ENCODE results near the gene CCDC191. TPM values are rescaled to one million over a fixed set of nuclear protein-coding genes. Genes with fewer than 3 reads are reported as not detected.

CCDC191 gene
- total RNA-seq, 1 donor from 2014 or later = 1.6 TPM

DNA sequence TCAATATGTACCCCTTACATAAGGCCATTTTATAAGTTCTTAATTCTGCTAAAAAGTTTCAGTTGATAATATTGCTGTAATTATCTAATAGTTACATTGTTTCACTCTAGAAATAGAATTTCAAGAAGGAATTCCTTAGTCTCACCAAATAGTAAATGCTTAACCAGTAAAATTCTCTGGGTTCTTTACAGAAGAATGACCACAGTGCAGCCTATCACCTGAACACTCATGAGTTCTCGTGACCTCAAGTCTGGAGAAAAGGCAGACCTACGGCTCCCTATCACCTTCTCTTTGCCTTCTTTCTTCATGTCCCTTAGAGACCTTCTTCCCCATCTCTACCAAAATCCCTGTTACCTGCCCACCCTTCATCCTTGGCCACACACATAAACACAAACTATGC lies 30.9 kb downstream of the CCDC191 start:
- no peaks in the 10 kb centered on the region for H3K27me3 ChIP-seq (ENCODE audit: control insufficient read depth in 3 of 3, insufficient read depth in 3 of 3, low read length in 3 of 3)
- H3K4me3 ChIP-seq (ENCODE audit: low read length in 3 of 3) = no peak overlapping the region
- no peak overlapping the region for H3K27ac ChIP-seq (ENCODE audit: low read depth, low read length)
- no peaks in the 10 kb centered on the region for H3K4me1 ChIP-seq (ENCODE audit: control insufficient read depth in 3 of 3, insufficient read depth in 3 of 3, low read length in 3 of 3)
- no peaks in the 10 kb centered on the region for H3K36me3 ChIP-seq (ENCODE audit: control insufficient read depth in 3 of 3, insufficient read depth in 3 of 3, low read length in 3 of 3)
- H3K9ac ChIP-seq (ENCODE audit: low read depth in 1 of 3, low read length in 3 of 3) = no peak overlapping the region
- no peaks in the 10 kb centered on the region for H3K9me3 ChIP-seq (ENCODE audit: control insufficient read depth in 3 of 3, low read length in 3 of 3)

DNA sequence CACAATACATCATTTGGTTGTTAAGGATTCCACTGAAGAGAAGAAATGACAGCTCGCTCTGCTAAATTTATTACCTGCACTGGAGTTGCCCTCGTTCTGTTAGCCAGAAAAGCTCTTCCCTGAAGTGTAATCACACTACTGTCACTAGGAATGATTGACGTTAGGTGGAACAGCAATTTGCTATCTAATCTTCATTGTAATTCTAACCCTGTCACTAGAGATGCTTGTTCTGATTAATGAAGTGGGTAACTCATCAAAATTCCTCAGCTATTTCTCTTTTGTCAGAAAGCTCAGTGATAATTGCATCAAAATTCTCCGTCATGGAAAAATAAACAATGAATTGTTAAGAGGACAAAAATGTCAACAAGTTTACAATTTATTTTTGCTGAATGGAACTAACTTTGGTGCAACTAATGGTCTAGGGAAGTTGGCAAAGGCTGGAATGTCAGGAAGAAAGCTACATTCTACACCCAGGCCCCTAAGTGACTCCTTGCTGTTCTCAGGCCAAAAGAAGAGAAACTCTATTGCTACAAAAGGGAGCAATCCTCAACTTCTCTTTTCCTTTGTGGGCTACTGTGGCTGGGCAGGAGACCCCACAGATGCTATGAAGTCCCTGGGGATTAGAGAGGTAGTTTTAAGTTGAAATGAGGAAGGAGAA lies 34.1 kb downstream of the CCDC191 start:
- no peak overlapping the region for H3K9ac ChIP-seq (ENCODE audit: low read depth in 1 of 3, low read length in 3 of 3)

DNA sequence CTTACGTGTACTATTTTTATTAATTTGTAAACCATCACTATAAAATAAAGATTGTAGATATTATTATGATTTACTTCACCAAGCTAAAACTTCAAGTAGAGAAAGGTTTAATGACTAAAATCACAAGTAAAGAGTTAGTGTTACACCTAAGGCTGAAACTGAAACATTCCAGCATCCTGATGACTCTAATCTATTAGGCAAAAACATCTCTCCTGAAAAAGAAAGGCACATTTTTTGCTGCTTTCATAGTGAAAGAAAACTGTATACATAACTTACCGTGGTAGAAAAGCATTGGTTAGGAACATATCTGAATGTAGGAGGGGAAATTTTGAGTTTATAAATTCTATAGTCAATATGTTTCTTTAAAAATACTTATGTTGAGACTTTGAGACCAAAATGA lies 35.4 kb downstream of the CCDC191 start:
- no peaks in the 10 kb centered on the region for H3K9me3 ChIP-seq (ENCODE audit: control insufficient read depth in 3 of 3, low read length in 3 of 3)
- no peaks in the 10 kb centered on the region for H3K36me3 ChIP-seq (ENCODE audit: control insufficient read depth in 3 of 3, insufficient read depth in 3 of 3, low read length in 3 of 3)
- no peak overlapping the region for H3K27ac ChIP-seq (ENCODE audit: low read depth, low read length)
- no peaks in the 10 kb centered on the region for H3K27me3 ChIP-seq (ENCODE audit: control insufficient read depth in 3 of 3, insufficient read depth in 3 of 3, low read length in 3 of 3)
- no peaks in the 10 kb centered on the region for H3K4me1 ChIP-seq (ENCODE audit: control insufficient read depth in 3 of 3, insufficient read depth in 3 of 3, low read length in 3 of 3)
- H3K9ac ChIP-seq (ENCODE audit: low read depth in 1 of 3, low read length in 3 of 3) = no peak overlapping the region
- H3K4me3 ChIP-seq (ENCODE audit: low read length in 3 of 3) = no peak overlapping the region

More for the DNA sequence above, 34.1 kb downstream of the CCDC191 start:
- H3K4me1 ChIP-seq (ENCODE audit: control insufficient read depth in 3 of 3, insufficient read depth in 3 of 3, low read length in 3 of 3) = no peaks in the 10 kb centered on the region
- no peaks in the 10 kb centered on the region for H3K9me3 ChIP-seq (ENCODE audit: control insufficient read depth in 3 of 3, low read length in 3 of 3)
- no peak overlapping the region for H3K4me3 ChIP-seq (ENCODE audit: low read length in 3 of 3)
- no peaks in the 10 kb centered on the region for H3K36me3 ChIP-seq (ENCODE audit: control insufficient read depth in 3 of 3, insufficient read depth in 3 of 3, low read length in 3 of 3)
- no peaks in the 10 kb centered on the region for H3K27me3 ChIP-seq (ENCODE audit: control insufficient read depth in 3 of 3, insufficient read depth in 3 of 3, low read length in 3 of 3)
- no peak overlapping the region for H3K27ac ChIP-seq (ENCODE audit: low read depth, low read length)

DNA sequence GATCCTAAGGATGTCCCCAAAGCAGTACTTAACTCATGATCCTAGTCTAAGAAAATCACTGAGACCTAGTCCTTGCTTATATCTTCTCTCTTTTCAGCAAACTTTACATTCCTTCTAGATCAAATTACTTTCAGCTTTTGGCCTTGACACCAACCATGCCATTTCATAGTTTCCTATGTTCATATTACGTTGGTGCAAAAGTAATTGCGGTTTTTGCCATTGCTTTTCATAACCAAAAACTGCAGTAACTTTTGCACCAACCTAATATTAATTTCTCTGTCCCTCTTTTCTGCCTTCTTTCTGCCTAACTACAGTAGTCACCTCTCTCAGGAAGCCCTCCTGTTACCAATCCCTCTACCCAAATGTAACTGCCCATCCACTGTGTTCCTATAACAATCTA lies 36.8 kb downstream of the CCDC191 start:
- H3K4me1 ChIP-seq (ENCODE audit: control insufficient read depth in 3 of 3, insufficient read depth in 3 of 3, low read length in 3 of 3) = no peaks in the 10 kb centered on the region

DNA sequence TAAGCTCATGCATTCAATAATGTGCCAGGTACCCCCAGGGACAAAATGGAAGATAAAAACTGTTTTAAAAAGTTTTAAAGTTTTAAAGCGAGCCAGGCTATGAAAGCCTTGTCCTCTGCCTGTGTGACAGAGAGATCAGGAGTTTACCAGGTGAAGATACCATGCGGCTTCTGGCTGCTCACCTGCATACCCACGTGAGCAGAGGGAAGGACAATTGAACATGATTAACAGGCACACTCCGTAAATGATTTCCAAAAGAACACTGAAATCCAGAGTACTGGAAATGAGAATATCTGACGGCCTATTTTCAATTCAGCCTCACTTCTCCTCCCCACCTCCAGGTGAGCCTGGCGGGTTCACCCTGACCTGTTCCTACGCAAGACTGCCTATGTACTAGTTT lies 42.1 kb downstream of the CCDC191 start:
- Histone ChIP-seq H3K27ac (ENCODE audit: low read depth, low read length) (no peak overlapping the region), H3K27me3 (ENCODE audit: control insufficient read depth in 3 of 3, insufficient read depth in 3 of 3, low read length in 3 of 3) (no peaks in the 10 kb centered on the region), H3K4me3 (ENCODE audit: low read length in 3 of 3) (no peak overlapping the region), H3K36me3 (ENCODE audit: control insufficient read depth in 3 of 3, insufficient read depth in 3 of 3, low read length in 3 of 3) (peaks cover 0 to 4% (median 0%) of the 10 kb centered on the region in 3 donors), H3K9ac (ENCODE audit: low read depth in 1 of 3, low read length in 3 of 3) (no peak overlapping the region), H3K4me1 (ENCODE audit: control insufficient read depth in 3 of 3, insufficient read depth in 3 of 3, low read length in 3 of 3) (no peaks in the 10 kb centered on the region), H3K9me3 (ENCODE audit: control insufficient read depth in 3 of 3, low read length in 3 of 3) (no peaks in the 10 kb centered on the region)

More for the DNA sequence above, 36.8 kb downstream of the CCDC191 start:
- Histone ChIP-seq H3K9ac (ENCODE audit: low read depth in 1 of 3, low read length in 3 of 3) (no peak overlapping the region), H3K36me3 (ENCODE audit: control insufficient read depth in 3 of 3, insufficient read depth in 3 of 3, low read length in 3 of 3) (no peaks in the 10 kb centered on the region), H3K27me3 (ENCODE audit: control insufficient read depth in 3 of 3, insufficient read depth in 3 of 3, low read length in 3 of 3) (no peaks in the 10 kb centered on the region), H3K9me3 (ENCODE audit: control insufficient read depth in 3 of 3, low read length in 3 of 3) (no peaks in the 10 kb centered on the region), H3K4me3 (ENCODE audit: low read length in 3 of 3) (no peak overlapping the region), H3K27ac (ENCODE audit: low read depth, low read length) (no peak overlapping the region)

DNA sequence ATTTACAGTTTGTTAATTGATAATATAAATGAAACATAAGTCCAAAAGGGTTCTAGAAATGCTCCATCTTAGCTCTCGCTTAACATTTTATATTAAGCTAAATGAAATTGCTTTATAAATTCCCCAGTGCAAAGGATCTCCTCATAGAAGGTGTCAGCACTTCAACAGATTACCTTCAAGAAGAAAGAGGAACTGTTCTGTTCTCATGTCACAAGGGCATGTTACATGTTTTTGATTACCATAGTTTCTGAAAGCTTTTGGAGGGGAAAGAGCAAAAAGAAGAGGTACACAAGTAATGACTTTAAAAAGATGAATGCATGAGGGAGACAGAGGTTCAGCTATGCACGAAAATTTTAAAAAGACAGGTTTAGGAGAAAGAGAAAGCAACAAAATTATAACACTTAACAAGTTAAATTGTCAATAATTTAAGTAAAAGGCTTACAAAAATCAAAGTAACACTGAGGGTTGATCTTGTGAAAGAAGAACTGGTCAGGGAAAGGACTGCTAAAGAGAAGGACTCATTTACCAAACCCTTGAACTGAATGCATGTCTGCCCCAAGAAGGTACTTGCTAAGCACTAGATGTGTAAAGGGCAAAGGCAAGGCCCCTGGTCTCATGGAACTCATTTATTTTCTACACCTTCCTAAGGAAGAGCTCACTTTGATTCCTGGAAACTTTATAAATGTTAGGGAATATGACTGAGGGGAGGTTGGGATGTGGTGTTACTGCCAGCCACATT lies 45.1 kb downstream of the CCDC191 start:
- H3K27ac ChIP-seq (ENCODE audit: low read depth, low read length) = no peak overlapping the region
- no peaks in the 10 kb centered on the region for H3K9me3 ChIP-seq (ENCODE audit: control insufficient read depth in 3 of 3, low read length in 3 of 3)
- peaks cover 0 to 4% (median 0%) of the 10 kb centered on the region in 3 donors for H3K36me3 ChIP-seq (ENCODE audit: control insufficient read depth in 3 of 3, insufficient read depth in 3 of 3, low read length in 3 of 3)
- H3K4me1 ChIP-seq (ENCODE audit: control insufficient read depth in 3 of 3, insufficient read depth in 3 of 3, low read length in 3 of 3) = no peaks in the 10 kb centered on the region
- H3K27me3 ChIP-seq (ENCODE audit: control insufficient read depth in 3 of 3, insufficient read depth in 3 of 3, low read length in 3 of 3) = no peaks in the 10 kb centered on the region
- H3K4me3 ChIP-seq (ENCODE audit: low read length in 3 of 3) = no peak overlapping the region
- H3K9ac ChIP-seq (ENCODE audit: low read depth in 1 of 3, low read length in 3 of 3) = no peak overlapping the region

DNA sequence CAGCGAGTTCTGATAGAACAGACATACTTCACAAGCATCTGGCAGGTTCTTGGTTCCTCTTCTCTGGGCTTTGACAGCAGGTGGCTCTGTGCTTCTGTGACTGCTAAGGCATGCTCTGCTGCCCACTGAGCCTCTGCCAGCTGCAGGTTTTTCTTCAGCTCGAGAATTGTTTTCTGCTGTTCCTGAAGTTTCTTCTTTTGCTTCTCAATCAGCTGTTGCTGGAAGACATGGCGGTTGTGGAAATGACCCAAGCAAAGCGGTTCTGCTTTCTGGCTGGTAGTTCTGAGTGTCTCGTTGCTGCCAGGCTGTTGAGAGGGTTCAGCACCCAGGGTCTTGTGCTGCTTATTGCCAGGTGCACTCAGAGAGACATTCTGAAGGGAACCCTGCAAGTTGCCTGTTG lies 50.8 kb downstream of the CCDC191 start:
- Histone ChIP-seq H3K9ac (ENCODE audit: low read depth in 1 of 3, low read length in 3 of 3) (no peak overlapping the region), H3K4me3 (ENCODE audit: low read length in 3 of 3) (no peak overlapping the region), H3K4me1 (ENCODE audit: control insufficient read depth in 3 of 3, insufficient read depth in 3 of 3, low read length in 3 of 3) (no peaks in the 10 kb centered on the region), H3K27me3 (ENCODE audit: control insufficient read depth in 3 of 3, insufficient read depth in 3 of 3, low read length in 3 of 3) (no peaks in the 10 kb centered on the region), H3K27ac (ENCODE audit: low read depth, low read length) (no peak overlapping the region), H3K9me3 (ENCODE audit: control insufficient read depth in 3 of 3, low read length in 3 of 3) (peaks cover 0 to 5% (median 0%) of the 10 kb centered on the region in 3 donors), H3K36me3 (ENCODE audit: control insufficient read depth in 3 of 3, insufficient read depth in 3 of 3, low read length in 3 of 3) (peaks cover 8 to 16% (median 13%) of the 10 kb centered on the region in 3 donors)

DNA sequence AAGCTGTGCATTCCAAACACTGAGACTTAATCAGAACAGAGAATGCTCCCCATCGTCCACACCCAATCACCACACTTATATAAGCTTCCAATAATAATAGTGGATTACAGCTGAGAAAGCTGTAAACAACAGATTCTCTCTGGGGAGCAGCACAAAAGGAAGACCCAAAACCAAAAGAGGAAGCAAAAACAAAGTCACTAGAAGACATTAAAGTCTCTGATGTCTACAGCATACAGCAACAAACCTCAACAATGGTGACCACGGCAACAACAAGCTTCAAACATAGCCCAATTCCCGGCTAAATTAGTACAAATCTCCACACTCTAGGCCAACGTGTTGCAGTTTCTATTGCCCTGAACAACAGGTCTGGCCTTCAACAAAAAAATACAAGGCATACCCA lies 70.8 kb downstream of the CCDC191 start:
- H3K4me3 ChIP-seq (ENCODE audit: low read length in 3 of 3) = no peak overlapping the region
- peaks cover 0 to 3% (median 0%) of the 10 kb centered on the region in 3 donors for H3K36me3 ChIP-seq (ENCODE audit: control insufficient read depth in 3 of 3, insufficient read depth in 3 of 3, low read length in 3 of 3)
- H3K9me3 ChIP-seq (ENCODE audit: control insufficient read depth in 3 of 3, low read length in 3 of 3) = no peaks in the 10 kb centered on the region
- no peaks in the 10 kb centered on the region for H3K27me3 ChIP-seq (ENCODE audit: control insufficient read depth in 3 of 3, insufficient read depth in 3 of 3, low read length in 3 of 3)
- H3K9ac ChIP-seq (ENCODE audit: low read depth in 1 of 3, low read length in 3 of 3) = no peak overlapping the region
- H3K4me1 ChIP-seq (ENCODE audit: control insufficient read depth in 3 of 3, insufficient read depth in 3 of 3, low read length in 3 of 3) = no peaks in the 10 kb centered on the region
- no peak overlapping the region for H3K27ac ChIP-seq (ENCODE audit: low read depth, low read length)

DNA sequence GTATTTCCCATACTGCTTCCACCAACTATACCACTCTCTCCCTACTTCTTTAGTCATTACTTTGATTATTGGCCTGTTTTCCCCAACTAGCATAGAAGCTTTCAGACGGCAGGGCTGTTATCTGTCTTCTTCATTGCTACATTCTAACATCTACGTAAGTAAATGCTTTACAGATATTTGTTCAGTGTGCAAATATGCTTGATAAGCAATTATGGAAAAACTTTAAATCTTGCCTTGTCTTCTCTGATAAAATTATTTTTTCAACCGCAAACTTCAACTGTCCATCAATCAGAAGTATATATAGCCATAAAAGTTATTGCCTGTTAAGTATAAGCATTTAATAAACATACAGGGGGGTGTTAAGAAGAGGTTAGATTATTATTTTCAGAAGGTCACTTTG lies 72.8 kb downstream of the CCDC191 start:
- no peak overlapping the region for H3K4me3 ChIP-seq (ENCODE audit: low read length in 3 of 3)
- no peak overlapping the region for H3K9ac ChIP-seq (ENCODE audit: low read depth in 1 of 3, low read length in 3 of 3)
- H3K36me3 ChIP-seq (ENCODE audit: control insufficient read depth in 3 of 3, insufficient read depth in 3 of 3, low read length in 3 of 3) = peaks cover 0 to 8% (median 0%) of the 10 kb centered on the region in 3 donors
- no peaks in the 10 kb centered on the region for H3K9me3 ChIP-seq (ENCODE audit: control insufficient read depth in 3 of 3, low read length in 3 of 3)
- H3K27me3 ChIP-seq (ENCODE audit: control insufficient read depth in 3 of 3, insufficient read depth in 3 of 3, low read length in 3 of 3) = no peaks in the 10 kb centered on the region
- no peak overlapping the region for H3K27ac ChIP-seq (ENCODE audit: low read depth, low read length)
- no peaks in the 10 kb centered on the region for H3K4me1 ChIP-seq (ENCODE audit: control insufficient read depth in 3 of 3, insufficient read depth in 3 of 3, low read length in 3 of 3)

DNA sequence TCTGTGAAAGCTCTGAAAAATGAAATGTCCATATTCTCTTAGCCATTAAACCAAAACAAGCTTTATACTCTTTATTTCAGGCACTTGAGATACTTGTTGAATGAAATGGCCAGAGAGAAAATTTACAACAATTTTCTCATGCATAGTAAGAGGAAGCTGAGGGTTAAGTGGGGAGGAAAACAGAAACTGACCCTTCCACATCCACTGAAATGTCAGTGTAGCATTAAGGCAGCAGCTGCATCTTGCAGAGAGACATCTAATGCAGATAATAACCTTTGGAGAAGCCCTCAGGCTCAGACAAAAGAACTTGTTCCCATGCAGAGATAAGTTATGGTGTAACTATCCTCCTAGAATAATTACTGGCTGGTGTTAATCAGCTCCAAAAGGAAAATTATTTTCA lies 74.5 kb downstream of the CCDC191 start:
- Histone ChIP-seq H3K9me3 (ENCODE audit: control insufficient read depth in 3 of 3, low read length in 3 of 3) (no peaks in the 10 kb centered on the region), H3K27me3 (ENCODE audit: control insufficient read depth in 3 of 3, insufficient read depth in 3 of 3, low read length in 3 of 3) (no peaks in the 10 kb centered on the region), H3K27ac (ENCODE audit: low read depth, low read length) (no peak overlapping the region), H3K4me1 (ENCODE audit: control insufficient read depth in 3 of 3, insufficient read depth in 3 of 3, low read length in 3 of 3) (no peaks in the 10 kb centered on the region), H3K36me3 (ENCODE audit: control insufficient read depth in 3 of 3, insufficient read depth in 3 of 3, low read length in 3 of 3) (peaks cover 0 to 13% (median 5%) of the 10 kb centered on the region in 3 donors), H3K9ac (ENCODE audit: low read depth in 1 of 3, low read length in 3 of 3) (no peak overlapping the region), H3K4me3 (ENCODE audit: low read length in 3 of 3) (no peak overlapping the region)

All from skeletal muscle tissue (tissue), 4 donors.